Activated naive CD8-positive, alpha-beta T cell treated with anti-CD3 and anti-CD28 coated beads, Interleukin-2, amount 10 ng/mL, durations not matched to agents 7 days and 5 days (primary cell): ENCODE results near the gene PLPP3. TPM values are rescaled to one million over a fixed set of nuclear protein-coding genes. Genes with fewer than 3 reads are reported as not detected.

Experiments
- ATAC-seq: fragments of 150-1000 bp; cut with Tn5 transposase; one replicate; pipeline ENCODE4 v1.10.0; 2021; ENCODE audit warnings: low read depth, moderate library complexity
- POLR2A ChIA-PET: fragments of 350-600 bp; sonication (Branson Sonifier 250); formaldehyde crosslinking; loops from one replicate; lab custom pipeline; 2021; ENCODE audit warnings: antibody characterized with exemption; lab: Charles Lee
- DNase-seq: peaks from one replicate; pipeline ENCODE4 v3.0.0; 2021
- H3K27ac Mint-ChIP-seq: one replicate; pipeline ENCODE4 v1.8.0; 2022; ENCODE audit warnings: mild to moderate bottlenecking, mixed read lengths
- H3K27me3 Mint-ChIP-seq: one replicate; pipeline ENCODE4 v1.8.0; 2022; ENCODE audit warnings: mild to moderate bottlenecking, moderate library complexity, mixed read lengths
- H3K36me3 Mint-ChIP-seq: one replicate; pipeline ENCODE4 v1.8.0; 2021; ENCODE audit warnings: mild to moderate bottlenecking, mixed read lengths
- H3K4me1 Mint-ChIP-seq: one replicate; pipeline ENCODE4 v1.8.0; 2021; ENCODE audit warnings: mixed read lengths
- H3K4me3 Mint-ChIP-seq: one replicate; pipeline ENCODE4 v1.8.0; 2022; ENCODE audit warnings: mild to moderate bottlenecking, moderate library complexity, mixed read lengths
- H3K9me3 Mint-ChIP-seq: one replicate; pipeline ENCODE4 v1.8.0; 2021; ENCODE audit warnings: mixed read lengths
- total RNA-seq, 2 experiments: library from RNA; stranded (reverse); gene quantifications; one replicate each; pipeline ENCODE4 v1.2.3, GENCODE V29; 2021

Gene PLPP3
- total RNA-seq, 2 experiments from 2014 or later = 0.48 to 0.50 TPM

- POLR2A ChIA-PET = no interaction called here
- DNase-seq (no peak), ATAC-seq (no peak)
- no peak overlapping the region for H3K27ac Mint-ChIP-seq
- H3K27me3 Mint-ChIP-seq = peaks cover 10% of the 10 kb centered on the region
- H3K9me3 Mint-ChIP-seq = no peaks in the 10 kb centered on the region
- no peaks in the 10 kb centered on the region for H3K4me1 Mint-ChIP-seq
- no peaks in the 10 kb centered on the region for H3K36me3 Mint-ChIP-seq
- no peak overlapping the region for H3K4me3 Mint-ChIP-seq
These were observed 6.6 kb upstream of the PLPP3 start for GRCh38 chr1:56585985-56586384.

- H3K4me3 Mint-ChIP-seq = no peak overlapping the region
- DNase-seq (no peak), ATAC-seq (no peak)
- H3K27me3 Mint-ChIP-seq = peaks cover 18% of the 10 kb centered on the region
- POLR2A ChIA-PET = interaction anchor here (0.6 kb wide), 1 partner anchor 1106 kb away, joined by 3 read pairs; no protein-coding TSS in a partner anchor
- H3K9me3 Mint-ChIP-seq = no peaks in the 10 kb centered on the region
- H3K4me1 Mint-ChIP-seq = no peaks in the 10 kb centered on the region
- H3K27ac Mint-ChIP-seq = no peak overlapping the region
- H3K36me3 Mint-ChIP-seq = no peaks in the 10 kb centered on the region
These were observed 5.7 kb upstream of the PLPP3 start for GRCh38 chr1:56584910-56585528.

DNA sequence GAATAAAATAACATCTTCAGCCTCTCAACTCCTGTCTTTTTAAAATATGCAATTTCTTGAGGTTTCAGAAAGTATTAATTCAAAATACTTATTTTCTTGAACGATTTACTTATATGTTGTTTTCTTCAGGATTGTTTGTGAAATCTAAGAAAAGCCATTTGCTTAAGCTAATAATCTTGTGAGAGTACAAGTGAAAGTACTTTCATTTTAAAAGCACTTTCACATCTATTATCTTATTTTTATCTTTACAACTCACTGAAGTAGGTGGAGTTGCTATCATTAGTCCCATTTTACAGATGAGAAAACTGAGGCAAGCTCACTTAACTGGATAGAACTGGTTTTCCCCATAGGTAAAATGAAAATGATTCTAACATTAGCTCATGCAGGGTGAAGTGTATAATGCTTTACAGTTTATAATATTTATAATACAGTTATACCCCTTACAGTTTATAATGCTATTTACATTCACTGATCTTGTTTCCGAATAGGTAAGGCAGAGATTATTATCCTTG lies 4.7 kb upstream of the PLPP3 start:
- Mint-ChIP-seq H3K4me3 (no peak overlapping the region), H3K9me3 (no peaks in the 10 kb centered on the region), H3K27me3 (peaks cover 28% of the 10 kb centered on the region), H3K36me3 (no peaks in the 10 kb centered on the region), H3K27ac (no peak overlapping the region), H3K4me1 (peaks cover 3% of the 10 kb centered on the region)
- POLR2A ChIA-PET = no interaction called here
- no peak for ATAC-seq
- DNase-seq = no peak

- peaks cover 9% of the 10 kb centered on the region for H3K4me1 Mint-ChIP-seq
- POLR2A ChIA-PET = no interaction called here
- no peaks in the 10 kb centered on the region for H3K9me3 Mint-ChIP-seq
- no peak overlapping the region for H3K27ac Mint-ChIP-seq
- DNase-seq (no peak), ATAC-seq (no peak)
- H3K36me3 Mint-ChIP-seq = no peaks in the 10 kb centered on the region
- peaks cover 50% of the 10 kb centered on the region for H3K27me3 Mint-ChIP-seq
- no peak overlapping the region for H3K4me3 Mint-ChIP-seq
These were observed 1.4 kb upstream of the PLPP3 start for GRCh38 chr1:56580771-56581170.

- no peak overlapping the region for H3K27ac Mint-ChIP-seq
- H3K4me1 Mint-ChIP-seq = peaks cover 9% of the 10 kb centered on the region
- POLR2A ChIA-PET = no interaction called here
- peaks cover 51% of the 10 kb centered on the region for H3K27me3 Mint-ChIP-seq
- ATAC-seq (peak; percentile 33), DNase-seq (peak; percentile 27)
- no peaks in the 10 kb centered on the region for H3K9me3 Mint-ChIP-seq
- peak overlapping the region; percentile 84 for H3K4me3 Mint-ChIP-seq
- H3K36me3 Mint-ChIP-seq = no peaks in the 10 kb centered on the region
These were observed 1.0 kb downstream of the PLPP3 start for GRCh38 chr1:56578138-56578962.

GRCh38 chr1:56577406-56578137 lies 1.8 kb downstream of the PLPP3 start:
- ATAC-seq (no peak), DNase-seq (no peak)
- peaks cover 9% of the 10 kb centered on the region for H3K4me1 Mint-ChIP-seq
- no peak overlapping the region for H3K4me3 Mint-ChIP-seq
- H3K36me3 Mint-ChIP-seq = no peaks in the 10 kb centered on the region
- H3K27me3 Mint-ChIP-seq = peaks cover 49% of the 10 kb centered on the region
- POLR2A ChIA-PET = no interaction called here
- H3K27ac Mint-ChIP-seq = no peak overlapping the region
- H3K9me3 Mint-ChIP-seq = no peaks in the 10 kb centered on the region

DNA sequence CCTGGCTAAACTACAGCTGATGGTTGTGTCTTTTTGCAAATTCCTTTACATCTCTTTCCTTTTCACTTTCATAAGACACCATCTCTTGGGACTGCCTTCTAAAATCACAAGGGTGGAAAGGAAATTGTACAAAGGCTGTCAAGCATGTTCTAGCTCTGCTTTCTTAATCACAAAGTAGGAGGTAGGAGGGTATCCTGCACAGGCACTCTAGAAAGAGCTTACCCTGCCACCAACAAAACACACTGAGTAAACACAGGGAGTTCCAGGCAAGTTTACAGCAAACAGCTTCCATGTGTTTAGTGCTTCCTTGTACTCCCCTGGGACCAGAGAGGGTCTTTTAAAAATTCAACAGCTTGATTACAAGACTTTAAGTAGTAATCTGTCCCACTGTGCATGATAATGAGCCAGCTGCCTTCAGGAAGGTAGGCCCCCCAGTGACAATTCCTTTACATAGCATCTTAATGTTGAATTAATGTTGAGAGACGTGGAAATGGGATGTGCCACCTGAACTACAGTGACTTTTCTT lies 2.4 kb downstream of the PLPP3 start:
- ATAC-seq (no peak), DNase-seq (no peak)
- Mint-ChIP-seq H3K4me1 (peaks cover 9% of the 10 kb centered on the region), H3K9me3 (no peaks in the 10 kb centered on the region), H3K27me3 (peaks cover 47% of the 10 kb centered on the region), H3K27ac (no peak overlapping the region), H3K4me3 (no peak overlapping the region), H3K36me3 (no peaks in the 10 kb centered on the region)
- POLR2A ChIA-PET = no interaction called here

DNA sequence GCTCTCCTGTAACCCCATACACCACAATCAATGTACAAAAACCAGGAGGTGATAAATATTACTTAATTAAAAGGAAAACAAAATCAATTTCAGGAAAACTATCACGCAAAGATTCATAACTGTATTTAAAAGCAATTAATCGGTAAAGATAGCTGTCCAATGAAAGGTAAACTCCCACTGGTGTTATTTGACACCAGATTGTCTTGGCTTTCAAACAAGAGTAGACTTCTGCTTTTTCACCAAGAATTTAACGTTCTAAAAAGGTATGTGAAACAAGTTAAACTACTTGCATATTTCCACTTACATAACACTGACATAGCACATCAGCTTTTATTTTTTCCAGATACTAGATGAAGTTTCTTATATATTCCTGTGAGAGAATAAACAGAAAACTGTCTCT lies 3.5 kb downstream of the PLPP3 start:
- DNase-seq (no peak), ATAC-seq (no peak)
- H3K4me3 Mint-ChIP-seq = no peak overlapping the region
- H3K4me1 Mint-ChIP-seq = peaks cover 9% of the 10 kb centered on the region
- no peaks in the 10 kb centered on the region for H3K9me3 Mint-ChIP-seq
- POLR2A ChIA-PET = no interaction called here
- peaks cover 41% of the 10 kb centered on the region for H3K27me3 Mint-ChIP-seq
- no peak overlapping the region for H3K27ac Mint-ChIP-seq
- no peaks in the 10 kb centered on the region for H3K36me3 Mint-ChIP-seq

DNA sequence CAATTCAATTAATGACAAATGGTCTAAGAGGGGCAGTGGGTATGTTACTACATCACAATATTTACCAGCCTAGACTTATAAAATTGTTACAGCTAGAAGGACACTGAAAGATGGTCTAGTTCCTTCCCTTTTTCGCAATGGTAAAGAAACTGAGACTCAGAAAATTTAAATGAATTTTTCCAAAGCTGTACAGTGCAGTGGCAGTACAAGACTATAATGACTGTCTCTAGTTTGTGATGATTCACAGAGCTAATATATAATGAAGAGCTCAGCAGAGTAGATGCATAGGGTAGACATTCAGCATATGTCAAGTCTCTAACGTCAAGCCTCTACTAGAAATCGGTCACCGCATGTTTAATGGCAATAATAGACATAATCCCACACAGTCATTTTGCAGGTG lies 4.6 kb downstream of the PLPP3 start:
- H3K27ac Mint-ChIP-seq = no peak overlapping the region
- no peak overlapping the region for H3K4me3 Mint-ChIP-seq
- H3K27me3 Mint-ChIP-seq = peaks cover 31% of the 10 kb centered on the region

GRCh38 chr1:56573311-56573710 lies 6.1 kb downstream of the PLPP3 start:
- Mint-ChIP-seq H3K27ac (no peak overlapping the region), H3K9me3 (no peaks in the 10 kb centered on the region), H3K4me3 (no peak overlapping the region), H3K27me3 (peaks cover 22% of the 10 kb centered on the region), H3K36me3 (no peaks in the 10 kb centered on the region), H3K4me1 (peaks cover 5% of the 10 kb centered on the region)
- no peak for ATAC-seq
- DNase-seq = no peak
- POLR2A ChIA-PET = interaction anchor here (0.7 kb wide), 1 partner anchor 16 kb away, joined by 4 read pairs; no protein-coding TSS in a partner anchor

More for the DNA sequence above, 4.6 kb downstream of the PLPP3 start:
- H3K36me3 Mint-ChIP-seq = no peaks in the 10 kb centered on the region
- H3K4me1 Mint-ChIP-seq = peaks cover 9% of the 10 kb centered on the region
- H3K9me3 Mint-ChIP-seq = no peaks in the 10 kb centered on the region
- POLR2A ChIA-PET = no interaction called here
- ATAC-seq (no peak), DNase-seq (no peak)

- no peak overlapping the region for H3K4me3 Mint-ChIP-seq
- no peak overlapping the region for H3K27ac Mint-ChIP-seq
- ATAC-seq (no peak), DNase-seq (no peak)
- H3K4me1 Mint-ChIP-seq = no peaks in the 10 kb centered on the region
- peaks cover 14% of the 10 kb centered on the region for H3K27me3 Mint-ChIP-seq
- H3K9me3 Mint-ChIP-seq = no peaks in the 10 kb centered on the region
- POLR2A ChIA-PET = no interaction called here
- H3K36me3 Mint-ChIP-seq = no peaks in the 10 kb centered on the region
These were observed 6.9 kb downstream of the PLPP3 start for GRCh38 chr1:56572334-56573050.

DNA sequence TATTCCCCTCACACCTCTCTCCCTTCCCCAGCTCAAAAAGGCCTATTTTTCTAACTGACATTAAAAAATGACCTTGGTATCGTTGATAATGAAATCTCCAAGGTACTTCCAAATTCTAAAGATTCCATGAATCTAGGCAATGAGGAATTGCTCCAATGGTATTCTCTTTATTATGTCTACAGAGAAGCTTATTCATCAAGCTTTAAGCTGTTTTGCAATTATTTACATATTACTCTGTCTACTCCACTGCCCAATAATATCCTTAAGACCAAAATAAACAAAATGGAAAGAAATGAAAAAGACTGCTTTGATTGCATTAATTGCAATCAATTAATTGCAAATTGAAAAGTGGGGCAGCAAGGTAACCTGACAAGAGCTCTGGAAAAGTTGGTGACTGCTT lies 7.9 kb downstream of the PLPP3 start:
- H3K27ac Mint-ChIP-seq = no peak overlapping the region
- H3K4me3 Mint-ChIP-seq = no peak overlapping the region
- DNase-seq (no peak), ATAC-seq (no peak)
- H3K9me3 Mint-ChIP-seq = no peaks in the 10 kb centered on the region
- H3K4me1 Mint-ChIP-seq = no peaks in the 10 kb centered on the region
- peaks cover 3% of the 10 kb centered on the region for H3K27me3 Mint-ChIP-seq
- H3K36me3 Mint-ChIP-seq = no peaks in the 10 kb centered on the region
- POLR2A ChIA-PET = no interaction called here

DNA sequence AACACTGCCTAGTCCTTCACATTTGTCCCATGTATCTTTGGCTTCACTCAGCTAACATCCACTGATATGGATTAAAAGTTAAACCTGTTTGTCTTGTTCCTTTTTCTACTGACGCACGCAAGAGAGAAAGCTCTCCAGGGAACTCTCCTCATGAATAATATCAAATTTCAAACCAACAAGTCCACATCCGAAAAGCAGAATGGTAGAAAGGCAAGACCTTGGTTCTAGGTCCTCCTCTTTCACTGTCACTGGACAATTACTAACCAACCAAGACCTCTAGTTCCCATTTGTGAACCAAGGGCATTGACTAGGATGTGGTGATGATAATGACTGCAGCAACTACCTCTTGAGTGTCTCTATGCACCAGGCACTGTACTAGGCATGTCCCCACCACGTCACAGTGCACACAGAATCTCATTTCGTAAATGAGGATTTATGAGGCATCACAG lies 8.4 kb downstream of the PLPP3 start:
- Mint-ChIP-seq H3K36me3 (no peaks in the 10 kb centered on the region), H3K9me3 (no peaks in the 10 kb centered on the region), H3K27ac (no peak overlapping the region), H3K4me3 (no peak overlapping the region), H3K4me1 (no peaks in the 10 kb centered on the region), H3K27me3 (peaks cover 2% of the 10 kb centered on the region)
- ATAC-seq = no peak
- POLR2A ChIA-PET = no interaction called here
- DNase-seq = no peak
